ENCODE data around the gene ARMH2.

DNA sequence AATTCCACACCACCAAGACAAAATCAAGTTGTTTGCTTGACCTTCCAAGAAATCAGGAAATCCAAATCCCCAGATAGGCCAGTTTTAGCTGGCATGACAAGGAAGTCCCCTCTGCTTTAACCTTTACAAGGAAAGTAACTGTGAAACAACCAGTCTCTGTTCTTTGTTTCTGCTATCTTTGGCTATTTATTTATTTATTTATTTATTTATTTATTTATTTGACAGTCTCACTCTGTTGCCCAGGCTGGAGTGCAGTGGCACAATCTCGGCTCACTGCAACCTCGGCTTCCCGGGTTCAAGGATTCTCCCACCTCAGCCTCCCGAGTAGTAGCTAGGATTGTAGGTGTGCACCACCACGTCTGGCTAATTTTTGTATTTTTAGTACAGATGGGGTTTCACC is 38.5 kb downstream of the ARMH2 start:
- TF ChIP-seq HDGF (IDR thresholded peaks at IDR 0.05; ENCODE audit: borderline replicate concordance) (no peak), ZNF384 (IDR thresholded peaks at IDR 0.05) (no peak)

All from HEK293T (cell line).